ENCODE results near the gene NR5A2. TPM values are rescaled to one million over a fixed set of nuclear protein-coding genes. Genes with fewer than 3 reads are reported as not detected.

Gene NR5A2
- polyA plus RNA-seq, 1 donor (not counting 4 experiments of a cell fraction or from before 2014, with no cell fraction given): 0.05 TPM

- Histone ChIP-seq H3K4me2 (ENCODE audit: control insufficient read depth, extremely low read depth, insufficient read depth, low read depth, low read length) (no peak overlapping the region), H3K4me3 (ENCODE audit: control insufficient read depth in 2 of 3, extremely low read depth in 1 of 3, insufficient read depth in 2 of 3, low read depth in 1 of 3, low read length in 3 of 3) (no peak overlapping the region), H2AFZ (ENCODE audit: control insufficient read depth, low read length) (no peak overlapping the region), H3K36me3 (ENCODE audit: control insufficient read depth in 2 of 2, extremely low read depth in 1 of 2, insufficient read depth in 2 of 2, low read length in 2 of 2) (no peaks in the 10 kb centered on the region), H3K9me1 (ENCODE audit: control insufficient read depth, extremely low read depth, insufficient read depth, low read length) (no peaks in the 10 kb centered on the region), H3K27ac (ENCODE audit: control insufficient read depth, insufficient read depth, low read length) (no peak overlapping the region), H3K9me3 (ENCODE audit: control insufficient read depth, low read depth, low read length) (no peaks in the 10 kb centered on the region), H4K20me1 (ENCODE audit: control insufficient read depth, extremely low read depth, insufficient read depth, low read length) (no peaks in the 10 kb centered on the region), H3K79me2 (ENCODE audit: control insufficient read depth, insufficient read depth, low read length) (no peaks in the 10 kb centered on the region), H3K9ac (ENCODE audit: control insufficient read depth, extremely low read depth, insufficient read depth, low read length) (no peak overlapping the region), H3K4me1 (ENCODE audit: control insufficient read depth, extremely low read depth, insufficient read depth, low read length) (peaks cover under 1% of the 10 kb centered on the region), H3K27me3 (ENCODE audit: control insufficient read depth, extremely low read depth, insufficient read depth, low read length) (no peaks in the 10 kb centered on the region)
- dilution Hi-C loops (cut with MboI; ENCODE audit: extremely low pct_ligation_motif_present, low sequenced_read_pairs): no loop called here
- TF ChIP-seq EZH2 (IDR thresholded peaks at IDR 0.05; ENCODE audit: low read length) (no peak), CTCF (optimal IDR thresholded peaks at IDR 0.05 in 1 of 3, IDR thresholded peaks at IDR 0.05 in 1 of 3, conservative IDR thresholded peaks at IDR 0.05 in 1 of 3; ENCODE audit: extremely low read depth in 1 of 3, insufficient read depth in 2 of 3, low read length in 3 of 3) (no peak)
- FAIRE-seq: no peak
- no peak for DNase-seq (ENCODE audit: low read depth, low spot score)
These were observed 84.8 kb downstream of the NR5A2 start for GRCh38 chr1:200112290-200112689.

GRCh38 chr1:200115532-200115931 is 88.0 kb downstream of the NR5A2 start:
- Histone ChIP-seq H3K4me3 (ENCODE audit: control insufficient read depth in 2 of 3, extremely low read depth in 1 of 3, insufficient read depth in 2 of 3, low read depth in 1 of 3, low read length in 3 of 3) (no peak overlapping the region), H3K9ac (ENCODE audit: control insufficient read depth, extremely low read depth, insufficient read depth, low read length) (no peak overlapping the region), H4K20me1 (ENCODE audit: control insufficient read depth, extremely low read depth, insufficient read depth, low read length) (no peaks in the 10 kb centered on the region), H3K27me3 (ENCODE audit: control insufficient read depth, extremely low read depth, insufficient read depth, low read length) (no peaks in the 10 kb centered on the region), H3K9me3 (ENCODE audit: control insufficient read depth, low read depth, low read length) (no peaks in the 10 kb centered on the region), H3K36me3 (ENCODE audit: control insufficient read depth in 2 of 2, extremely low read depth in 1 of 2, insufficient read depth in 2 of 2, low read length in 2 of 2) (no peaks in the 10 kb centered on the region), H3K27ac (ENCODE audit: control insufficient read depth, insufficient read depth, low read length) (no peak overlapping the region), H3K4me2 (ENCODE audit: control insufficient read depth, extremely low read depth, insufficient read depth, low read depth, low read length) (no peak overlapping the region), H2AFZ (ENCODE audit: control insufficient read depth, low read length) (no peak overlapping the region), H3K4me1 (ENCODE audit: control insufficient read depth, extremely low read depth, insufficient read depth, low read length) (no peaks in the 10 kb centered on the region), H3K9me1 (ENCODE audit: control insufficient read depth, extremely low read depth, insufficient read depth, low read length) (no peaks in the 10 kb centered on the region), H3K79me2 (ENCODE audit: control insufficient read depth, insufficient read depth, low read length) (no peaks in the 10 kb centered on the region)
- no peak for TF ChIP-seq CTCF (optimal IDR thresholded peaks at IDR 0.05 in 1 of 3, IDR thresholded peaks at IDR 0.05 in 1 of 3, conservative IDR thresholded peaks at IDR 0.05 in 1 of 3; ENCODE audit: extremely low read depth in 1 of 3, insufficient read depth in 2 of 3, low read length in 3 of 3)
- no peak for TF ChIP-seq EZH2 (IDR thresholded peaks at IDR 0.05; ENCODE audit: low read length)
- FAIRE-seq: no peak
- dilution Hi-C loops (cut with MboI; ENCODE audit: extremely low pct_ligation_motif_present, low sequenced_read_pairs): no loop called here
- DNase-seq (ENCODE audit: low read depth, low spot score): no peak

Measured in keratinocyte (primary cell).